Measurements from ENCODE around the gene RIBC2. TPM values are rescaled to one million over a fixed set of nuclear protein-coding genes. Genes with fewer than 3 reads are reported as not detected.

RIBC2 gene
- total and polyA plus RNA-seq, 10 of the 15 experiments (the other 5 are each of a cell fraction or from before 2014, with no cell fraction given), result 0.10 TPM; not detected in 9

- TF ChIP-seq BCLAF1 (IDR thresholded peaks at IDR 0.05), result no peak
- no peak for TF ChIP-seq E4F1 (IDR thresholded peaks at IDR 0.05; ENCODE audit: borderline replicate concordance, partially characterized antibody)
- TF ChIP-seq NR2F1 (conservative IDR thresholded peaks at IDR 0.05), result no peak
- TF ChIP-seq ATF3 (IDR thresholded peaks at IDR 0.05; ENCODE audit: borderline replicate concordance, extremely low read depth, low read depth, low read length), result no peak
- TF ChIP-seq SRF (IDR thresholded peaks at IDR 0.05; ENCODE audit: low read depth in 2 of 2, low read length in 2 of 2), result no peak
- TF ChIP-seq JUNB (IDR thresholded peaks at IDR 0.05), result no peak
Observed at GRCh38 chr22:45458532-45458931, 45.0 kb downstream of the RIBC2 start (continued).

GRCh38 chr22:45459235-45459634 is 45.7 kb downstream of the RIBC2 start:
- ATAC-seq (no peak), FAIRE-seq (no peak), DNase-seq (ENCODE audit: low read depth, low spot score) (no peak)
- H3K27me3 ChIP-seq (replicated peaks in 1 of 2; ENCODE audit: control insufficient read depth in 2 of 2, insufficient read depth in 2 of 2, low read length in 1 of 2), result no peaks in the 10 kb centered on the region; a peak in 2 of 4 replicates
- no peaks in the 10 kb centered on the region for H3K36me3 ChIP-seq (ENCODE audit: control insufficient read depth in 2 of 2, insufficient read depth in 2 of 2, low read length in 1 of 2)
- no peak overlapping the region for H3K4me3 ChIP-seq
- ChIA-PET SMC1A (ENCODE audit: uncharacterized antibody, unreplicated experiment) (no interaction called here), RAD21 (ENCODE audit: unreplicated experiment) (no interaction called here), CTCF (no interaction called here), POLR2A (no interaction called here)
- no peaks in the 10 kb centered on the region for H3K79me2 ChIP-seq (ENCODE audit: control insufficient read depth, insufficient read depth, low read length)
- H3K9ac ChIP-seq (ENCODE audit: control insufficient read depth, insufficient read depth, low read length), result no peak overlapping the region
- in situ Hi-C loops (cut with MboI), result no loop called here
- H3K9me3 ChIP-seq (replicated peaks; ENCODE audit: control insufficient read depth, insufficient read depth, low read length), result no peaks in the 10 kb centered on the region; the same call in 2 of the 3 replicates
- H2AFZ ChIP-seq (ENCODE audit: control insufficient read depth, low read depth, low read length), result no peak overlapping the region
- H3K4me2 ChIP-seq (ENCODE audit: control insufficient read depth, insufficient read depth), result no peak overlapping the region
- no TSS peak for BruUV-seq (replicated peaks)
- H3K27ac ChIP-seq (ENCODE audit: control insufficient read depth, insufficient read depth), result no peak overlapping the region
- intact Hi-C loops (cut with micrococcal nuclease; ENCODE audit: unreplicated experiment), result no loop called here
- no peaks in the 10 kb centered on the region for H3K4me1 ChIP-seq (ENCODE audit: control insufficient read depth, insufficient read depth, low read length)
- no peaks in the 10 kb centered on the region for H4K20me1 ChIP-seq (ENCODE audit: control insufficient read depth, insufficient read depth)
- 24% methylated on average over 4 of the region's 8 CpGs for WGBS (ENCODE audit: insufficient coverage, insufficient replicate concordance, low lambda C conversion rate, missing lambda C conversion rate)
- TF ChIP-seq BACH1 (IDR thresholded peaks at IDR 0.05; ENCODE audit: borderline replicate concordance) (no peak), NR2C1 (IDR thresholded peaks at IDR 0.05) (no peak), ASH2L (IDR thresholded peaks at IDR 0.05; ENCODE audit: borderline replicate concordance, low read depth) (no peak), E2F8 (IDR thresholded peaks at IDR 0.05; ENCODE audit: low read depth, partially characterized antibody) (no peak), RUNX3 (IDR thresholded peaks at IDR 0.05; ENCODE audit: low read length) (no peak), CBX3 (IDR thresholded peaks at IDR 0.05; ENCODE audit: borderline replicate concordance, low read depth) (no peak), ZZZ3 (IDR thresholded peaks at IDR 0.05; ENCODE audit: control insufficient read depth, insufficient read length, low read depth) (no peak), CREB1 (IDR thresholded peaks at IDR 0.05; ENCODE audit: low read depth) (no peak), KAT2A (conservative IDR thresholded peaks at IDR 0.05; ENCODE audit: control insufficient read depth, low read depth, low read length) (no peak)
